Transverse colon (tissue), 4 donors: ENCODE data around the gene TTYH3.

Experiments used
- CTCF ChIP-seq, 5 experiments: fragments of 200-600 bp in 3 of 5; fragments of 450-650 bp in 2 of 5; sonication (generic) in 3 of 5; IDR thresholded peaks; 1 replicate in 2 of 5; 2 replicates in 3 of 5; pipeline ENCODE4 v1.5.1; 2016 to 2017; ENCODE audit warnings: antibody characterized with exemption in 5 of 5, inconsistent platforms in 3 of 5, mild to moderate bottlenecking in 2 of 5, moderate library complexity in 1 of 5
- EP300 ChIP-seq: sonication (generic); formaldehyde crosslinking; IDR thresholded peaks from one replicate; pipeline ENCODE4 v1.6.1; 2017; ENCODE audit warnings: antibody characterized with exemption, low read depth
- POLR2A ChIP-seq: fragments of 450-650 bp; IDR thresholded peaks from one replicate; pipeline ENCODE4 v1.6.1; 2016; ENCODE audit warnings: antibody characterized with exemption, mild to moderate bottlenecking, moderate library complexity
- POLR2AphosphoS5 ChIP-seq, 3 donors: sonication (generic); formaldehyde crosslinking; IDR thresholded peaks; one replicate each; pipeline ENCODE4 v1.6.1; 2016; ENCODE audit warnings: antibody characterized with exemption in 3 of 3

- TF ChIP-seq POLR2A (no peak), CTCF (IDR thresholded peaks at IDR 0.05) (no peak), POLR2AphosphoS5 (IDR thresholded peaks at IDR 0.05) (no peak), EP300 (no peak)
These were observed 34.9 kb downstream of the TTYH3 start for GRCh38 chr7:2666588-2667250.
